HEK293T (cell line): Measurements from ENCODE around the gene SLAMF8.

Experiments used
- BHLHE40 ChIP-seq: fragments of 450-650 bp; IDR thresholded peaks from 2 replicates; pipeline ENCODE4 v1.6.1; 2016; ENCODE audit warnings: mild to moderate bottlenecking, moderate library complexity, borderline replicate concordance
- FOXA1 ChIP-seq: fragments of 450-650 bp; IDR thresholded peaks from 2 replicates; pipeline ENCODE4 v1.6.1; 2016; ENCODE audit warnings: mild to moderate bottlenecking
- FOXM1 ChIP-seq: fragments of 450-650 bp; IDR thresholded peaks from 2 replicates; pipeline ENCODE4 v1.6.1; 2017; ENCODE audit warnings: mild to moderate bottlenecking, borderline replicate concordance
- SP1 ChIP-seq: fragments of 450-650 bp; IDR thresholded peaks from 2 replicates; pipeline ENCODE4 v1.6.1; 2017
- TARDBP ChIP-seq: fragments of 450-650 bp; IDR thresholded peaks from 2 replicates; pipeline ENCODE4 v1.6.1; 2016

DNA sequence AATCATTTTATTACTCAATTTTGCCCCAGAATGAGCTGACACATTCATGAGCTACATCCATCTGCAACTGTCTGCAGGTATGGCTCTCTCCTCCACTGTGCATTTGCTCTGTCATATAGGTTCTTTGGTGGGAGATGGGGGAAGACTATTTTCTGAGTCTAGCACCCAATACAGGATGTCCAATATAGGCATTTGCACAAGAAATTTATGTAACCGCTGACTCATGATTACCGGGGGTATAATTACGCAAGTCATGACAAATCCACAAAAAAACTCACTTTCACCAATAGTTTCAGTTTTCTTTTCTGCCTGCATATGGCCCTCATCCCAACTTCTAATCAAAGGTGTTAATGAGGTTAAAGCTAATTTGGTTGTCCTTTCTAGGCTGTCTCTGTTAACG, 53.3 kb downstream of the SLAMF8 start:
- TF ChIP-seq FOXM1: no peak
- TF ChIP-seq SP1: no peak
- no peak for TF ChIP-seq FOXA1
- no peak for TF ChIP-seq TARDBP
- no peak for TF ChIP-seq BHLHE40
